SK-N-SH (cell line): ENCODE results near the gene PDS5A. TPM values are rescaled to one million over a fixed set of nuclear protein-coding genes. Genes with fewer than 3 reads are reported as not detected.
"Not testable (repeated sequence)": the region's sequence is repeated elsewhere in the genome, so short reads cannot be mapped to it uniquely, and the experiment has no call there.

Experiments used
- CTCF ChIA-PET: fragments of 300-600, 350-600 bp; formaldehyde crosslinking; extraction: SDS; loops from one replicate; lab custom pipeline; 2021; lab: Yijun Ruan, JAX
- POLR2A ChIA-PET: fragments of 350-600 bp; sonication (Branson Sonifier 250); formaldehyde crosslinking; extraction: SDS; loops from one replicate; lab custom pipeline; 2020; ENCODE audit warnings: antibody characterized with exemption, inconsistent platforms; lab: Yijun Ruan, JAX
- DNase-seq: peaks from one replicate; pipeline ENCODE4 v3.0.0; 2012
- H2AFZ ChIP-seq: fragments of 200-600 bp; sonication (generic); 2 replicates; pipeline ENCODE4 v1.8.1; 2016; ENCODE audit warnings: antibody characterized with exemption, mild to moderate bottlenecking, low read depth
- H3F3A ChIP-seq: fragments of 200-600 bp; sonication (generic); replicated peaks from 2 replicates; pipeline ENCODE3; 2016; ENCODE audit warnings: antibody characterized with exemption, mild to moderate bottlenecking; ENCODE audit not compliant: insufficient read depth
- H3K27ac ChIP-seq, 2 experiments: fragments of 200-500 bp in 1 of 2; fragments of 200-600 bp in 1 of 2; sonication (Bioruptor generic) in 1 of 2; sonication (generic), shearing (Covaris generic) in 1 of 2; 2 replicates each; pipeline versions ENCODE4 v1.5.1 to v1.6.1; 2014 to 2016; ENCODE audit warnings: low read depth in 2 of 2, inconsistent platforms in 1 of 2, low read length in 1 of 2, mild to moderate bottlenecking in 1 of 2, mixed read lengths in 1 of 2
- H3K27me3 ChIP-seq: fragments of 200-600 bp; sonication (generic), shearing (Covaris generic); 2 replicates; pipeline ENCODE4 v1.6.1; 2016; ENCODE audit warnings: mixed run types; ENCODE audit not compliant: insufficient read depth
- H3K36me3 ChIP-seq, 2 experiments: fragments of 200-500 bp in 1 of 2; fragments of 200-600 bp in 1 of 2; sonication (Bioruptor generic) in 1 of 2; sonication (generic) in 1 of 2; replicated peaks in 1 of 2; 2 replicates each; pipeline versions ENCODE3 to v1.5.1; 2014 to 2016; ENCODE audit warnings: low read length in 1 of 2, mild to moderate bottlenecking in 1 of 2; ENCODE audit not compliant: insufficient read depth in 2 of 2, control insufficient read depth in 1 of 2
- H3K4me1 ChIP-seq, 2 experiments: fragments of 200-500 bp in 1 of 2; fragments of 200-600 bp in 1 of 2; sonication (Bioruptor generic) in 1 of 2; sonication (generic), shearing (Covaris generic) in 1 of 2; 2 replicates each; pipeline versions ENCODE4 v1.5.1 to v1.6.1; 2014 to 2016; ENCODE audit warnings: low read depth in 1 of 2, low read length in 1 of 2, mixed run types in 1 of 2; ENCODE audit not compliant: insufficient read depth in 2 of 2, control insufficient read depth in 1 of 2
- H3K4me2 ChIP-seq: fragments of 200-600 bp; sonication (generic), shearing (Covaris generic); 2 replicates; pipeline ENCODE4 v1.6.1; 2017; ENCODE audit warnings: mixed run types
- H3K4me3 ChIP-seq, 2 experiments: fragments of 200-500 bp in 1 of 2; fragments of 200-600 bp in 1 of 2; sonication (Bioruptor generic) in 1 of 2; sonication (generic), shearing (Covaris generic) in 1 of 2; 2 replicates each; pipeline versions ENCODE4 v1.5.1 to v1.8.1; 2014 to 2016; ENCODE audit warnings: low read depth in 2 of 2, inconsistent platforms in 1 of 2, low read length in 1 of 2, mild to moderate bottlenecking in 1 of 2, mixed read lengths in 1 of 2, moderate library complexity in 1 of 2
- H3K79me2 ChIP-seq: fragments of 200-600 bp; sonication (generic); 2 replicates; pipeline ENCODE4 v1.8.1; 2017; ENCODE audit warnings: mild to moderate bottlenecking; ENCODE audit not compliant: insufficient read depth
- H3K9ac ChIP-seq: fragments of 200-600 bp; sonication (generic); 2 replicates; pipeline ENCODE4 v1.6.1; 2017; ENCODE audit warnings: mixed run types
- H3K9me2 ChIP-seq: fragments of 200-600 bp; sonication (generic); 2 replicates; pipeline ENCODE4 v1.6.1; 2017; ENCODE audit warnings: mixed run types
- H3K9me3 ChIP-seq: fragments of 200-600 bp; sonication (generic); 2 replicates; pipeline ENCODE4 v1.6.1; 2017; ENCODE audit warnings: mixed run types, mild to moderate bottlenecking, moderate library complexity
- H4K20me1 ChIP-seq: fragments of 200-600 bp; sonication (generic); 2 replicates; pipeline ENCODE4 v1.6.1; 2017; ENCODE audit warnings: mild to moderate bottlenecking, mixed run types; ENCODE audit not compliant: insufficient read depth
- ELF1 ChIP-seq: IDR thresholded peaks from 2 replicates; pipeline ENCODE4 v1.4.0; 2012
- EP300 ChIP-seq, 2 experiments: IDR thresholded peaks; 2 replicates each; pipeline versions ENCODE4 v1.4.0 to v1.6.1; 2012; ENCODE audit warnings: borderline replicate concordance in 1 of 2, low read depth in 1 of 2, low read length in 1 of 2
- FOSL2 ChIP-seq: IDR thresholded peaks from 2 replicates; pipeline ENCODE4 v1.4.0; 2012; ENCODE audit warnings: low read depth, mild to moderate bottlenecking, moderate library complexity, borderline replicate concordance
- FOXJ3 ChIP-seq: sonication (generic); formaldehyde crosslinking; IDR thresholded peaks from 2 replicates; pipeline ENCODE4 v1.5.1; 2020; ENCODE audit warnings: mild to moderate bottlenecking, missing genetic modification reagents
- MEF2A ChIP-seq: IDR thresholded peaks from 2 replicates; pipeline ENCODE4 v1.4.0; 2012; ENCODE audit warnings: low read depth, borderline replicate concordance
- MXI1 ChIP-seq: IDR thresholded peaks from 2 replicates; pipeline ENCODE4 v1.6.1; 2012; ENCODE audit warnings: mild to moderate bottlenecking, low read depth, low read length, improper control_type of control experiment
- NFIC ChIP-seq: IDR thresholded peaks from 2 replicates; pipeline ENCODE4 v1.4.0; 2012; ENCODE audit warnings: borderline replicate concordance
- NRF1 ChIP-seq: IDR thresholded peaks from 2 replicates; pipeline ENCODE4 v1.6.1; 2012; ENCODE audit warnings: low read depth, mild to moderate bottlenecking, low read length
- RFX5 ChIP-seq: IDR thresholded peaks from 2 replicates; pipeline ENCODE4 v1.6.1; 2012; ENCODE audit warnings: mild to moderate bottlenecking, improper control_type of control experiment, low read length
- SIN3A ChIP-seq: IDR thresholded peaks from 2 replicates; pipeline ENCODE4 v1.6.1; 2012; ENCODE audit warnings: low read depth, mild to moderate bottlenecking, low read length, moderate library complexity, borderline replicate concordance
- SMC3 ChIP-seq: IDR thresholded peaks from 2 replicates; pipeline ENCODE4 v1.6.1; 2012; ENCODE audit warnings: low read depth, low read length, improper control_type of control experiment
- TAF1 ChIP-seq: IDR thresholded peaks from 2 replicates; pipeline ENCODE4 v1.6.1; 2012; ENCODE audit warnings: low read depth, mild to moderate bottlenecking, low read length, moderate library complexity, borderline replicate concordance
- TCF12 ChIP-seq: IDR thresholded peaks from 2 replicates; pipeline ENCODE4 v1.4.0; 2012
- WGBS: methylation state at CpG from one replicate; pipeline ENCODE4 v1.1.6; 2017; ENCODE audit warnings: low lambda C conversion rate; 5-methylcytosine and 5-hydroxymethylcytosine counted together
- polyA plus RNA-seq, 3 experiments: library from polyadenylated mRNA; depleted of rRNA; stranded (reverse); fragments of >200 nt; gene quantifications; 2 replicates each; pipeline ENCODE4 v1.2.3, GENCODE V29; 2012
- TF ChIP-seq, protein P1 (sequence below): IDR thresholded peaks from 2 replicates; pipeline ENCODE4 v1.4.0; 2012; ENCODE audit warnings: low read depth, borderline replicate concordance
- TF ChIP-seq, protein P2 (sequence below): IDR thresholded peaks from 2 replicates; pipeline ENCODE4 v1.4.0; 2012; ENCODE audit warnings: low read depth
- TF ChIP-seq, protein P3 (sequence below): fragments of 150-350 bp; IDR thresholded peaks from 2 replicates; pipeline ENCODE4 v1.6.1; 2017; ENCODE audit warnings: antibody characterized with exemption, low read length, low read depth, borderline replicate concordance
- TF ChIP-seq, protein P4 (sequence below): IDR thresholded peaks from 2 replicates; pipeline ENCODE4; 2012

The PDS5A gene
- polyA plus RNA-seq, 1 of the 3 experiments (the other 2 are of a cell fraction) = 14.1 TPM

DNA sequence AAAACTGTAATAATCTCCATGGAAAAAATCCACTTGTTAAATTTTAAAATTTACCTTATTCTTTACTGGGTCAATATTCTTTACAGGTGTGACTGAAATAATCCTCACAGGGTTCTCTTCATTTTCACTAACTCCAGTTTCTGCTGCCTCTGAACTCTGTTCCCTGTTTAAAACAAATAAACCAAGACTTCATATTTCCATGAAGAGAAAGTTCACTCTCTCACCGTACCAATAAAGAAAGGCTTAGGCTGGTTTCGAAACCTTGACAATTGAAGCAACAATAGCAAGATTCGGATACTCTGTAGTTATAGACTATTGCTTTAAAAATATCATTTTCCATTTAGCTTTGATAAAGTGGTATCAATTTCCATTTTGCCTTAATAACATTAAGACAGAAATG is 135.8 kb downstream of the PDS5A start (continued):
- TF ChIP-seq, protein P1, sequence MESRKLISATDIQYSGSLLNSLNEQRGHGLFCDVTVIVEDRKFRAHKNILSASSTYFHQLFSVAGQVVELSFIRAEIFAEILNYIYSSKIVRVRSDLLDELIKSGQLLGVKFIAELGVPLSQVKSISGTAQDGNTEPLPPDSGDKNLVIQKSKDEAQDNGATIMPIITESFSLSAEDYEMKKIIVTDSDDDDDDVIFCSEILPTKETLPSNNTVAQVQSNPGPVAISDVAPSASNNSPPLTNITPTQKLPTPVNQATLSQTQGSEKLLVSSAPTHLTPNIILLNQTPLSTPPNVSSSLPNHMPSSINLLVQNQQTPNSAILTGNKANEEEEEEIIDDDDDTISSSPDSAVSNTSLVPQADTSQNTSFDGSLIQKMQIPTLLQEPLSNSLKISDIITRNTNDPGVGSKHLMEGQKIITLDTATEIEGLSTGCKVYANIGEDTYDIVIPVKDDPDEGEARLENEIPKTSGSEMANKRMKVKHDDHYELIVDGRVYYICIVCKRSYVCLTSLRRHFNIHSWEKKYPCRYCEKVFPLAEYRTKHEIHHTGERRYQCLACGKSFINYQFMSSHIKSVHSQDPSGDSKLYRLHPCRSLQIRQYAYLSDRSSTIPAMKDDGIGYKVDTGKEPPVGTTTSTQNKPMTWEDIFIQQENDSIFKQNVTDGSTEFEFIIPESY = no peak
- TF ChIP-seq, protein P2, sequence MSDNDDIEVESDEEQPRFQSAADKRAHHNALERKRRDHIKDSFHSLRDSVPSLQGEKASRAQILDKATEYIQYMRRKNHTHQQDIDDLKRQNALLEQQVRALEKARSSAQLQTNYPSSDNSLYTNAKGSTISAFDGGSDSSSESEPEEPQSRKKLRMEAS = no peak

DNA sequence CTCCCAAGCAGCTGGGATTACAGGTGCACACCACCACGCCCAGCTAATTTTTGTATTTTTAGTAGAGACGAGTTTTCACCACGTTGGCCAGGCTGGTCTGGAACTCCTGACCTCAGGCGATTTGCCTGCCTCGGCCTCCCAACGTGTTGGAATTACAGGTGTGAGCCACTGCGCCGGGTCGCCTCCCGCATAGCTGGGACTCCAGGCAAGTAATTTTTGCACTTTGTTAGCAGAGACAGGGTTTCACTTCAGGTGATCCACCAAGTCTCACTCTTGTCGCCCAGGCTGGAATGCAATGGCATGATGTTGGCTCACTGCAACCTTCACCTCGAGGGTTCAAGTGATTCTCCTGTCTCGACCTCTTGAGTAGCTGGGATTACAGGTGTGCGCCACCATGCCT is 137.2 kb downstream of the PDS5A start:
- peaks cover 34 to 77% of the 10 kb centered on the region in 2 experiments for H3K36me3 ChIP-seq
- DNase-seq, CTCF ChIA-PET, H2AFZ ChIP-seq, H3K4me2 ChIP-seq, H3F3A ChIP-seq, H3K4me3 ChIP-seq, POLR2A ChIA-PET, H4K20me1 ChIP-seq, H3K4me1 ChIP-seq, H3K9me2 ChIP-seq, H3K9ac ChIP-seq, H3K27ac ChIP-seq, H3K79me2 ChIP-seq, H3K27me3 ChIP-seq, H3K9me3 ChIP-seq: not testable (repeated sequence)
- WGBS = over 99% methylated on average over 14 of the region's 14 CpGs

DNA sequence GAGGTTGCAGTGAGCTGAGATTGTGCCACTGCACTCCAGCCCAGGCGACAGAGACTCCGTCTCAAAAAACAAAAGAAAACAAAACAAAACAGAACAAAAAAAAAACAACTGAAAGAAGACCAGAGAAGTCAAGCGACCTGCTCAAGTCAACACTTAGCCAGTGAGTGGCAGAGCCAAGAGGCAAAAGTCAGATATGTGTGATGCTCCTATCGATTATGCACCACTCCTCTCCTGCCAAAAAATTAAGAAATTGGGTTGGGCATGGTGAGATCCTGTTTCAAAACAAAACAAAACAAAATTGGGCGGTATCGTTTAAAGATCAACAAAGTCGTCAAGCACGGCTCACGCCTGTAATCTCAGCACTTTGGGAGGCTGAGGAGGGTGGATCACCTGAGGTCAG is 137.7 kb downstream of the PDS5A start:
- Histone ChIP-seq H3K4me3 (no peak overlapping the region), H3K36me3 (peaks cover 33 to 79% of the 10 kb centered on the region in 2 experiments), H3K9me2 (no peaks in the 10 kb centered on the region), H3K4me1 (no peaks in the 10 kb centered on the region), H3K9ac (no peak overlapping the region), H3F3A (peaks cover 4% of the 10 kb centered on the region), H3K9me3 (no peaks in the 10 kb centered on the region), H2AFZ (no peak overlapping the region), H4K20me1 (no peaks in the 10 kb centered on the region), H3K4me2 (no peak overlapping the region), H3K27me3 (no peaks in the 10 kb centered on the region), H3K27ac (no peak overlapping the region)
- POLR2A ChIA-PET = no interaction called here
- CTCF ChIA-PET = interaction anchor here (1.0 kb wide), 1 partner anchor 371 kb away, joined by 3 read pairs; no protein-coding TSS in a partner anchor
- no peak for DNase-seq
- TF ChIP-seq, protein P1 = no peak
- TF ChIP-seq, protein P3, sequence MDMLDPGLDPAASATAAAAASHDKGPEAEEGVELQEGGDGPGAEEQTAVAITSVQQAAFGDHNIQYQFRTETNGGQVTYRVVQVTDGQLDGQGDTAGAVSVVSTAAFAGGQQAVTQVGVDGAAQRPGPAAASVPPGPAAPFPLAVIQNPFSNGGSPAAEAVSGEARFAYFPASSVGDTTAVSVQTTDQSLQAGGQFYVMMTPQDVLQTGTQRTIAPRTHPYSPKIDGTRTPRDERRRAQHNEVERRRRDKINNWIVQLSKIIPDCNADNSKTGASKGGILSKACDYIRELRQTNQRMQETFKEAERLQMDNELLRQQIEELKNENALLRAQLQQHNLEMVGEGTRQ = no peak
- no peak for TF ChIP-seq NRF1
- no peak for TF ChIP-seq TCF12
- no peak for TF ChIP-seq FOSL2
- TF ChIP-seq TAF1 = no peak
- TF ChIP-seq FOXJ3 (CRISPR knock-in tag) = no peak
- no peak for TF ChIP-seq NFIC
- TF ChIP-seq RFX5 = no peak
- TF ChIP-seq SIN3A = no peak
- TF ChIP-seq ELF1 = no peak
- TF ChIP-seq, protein P4, sequence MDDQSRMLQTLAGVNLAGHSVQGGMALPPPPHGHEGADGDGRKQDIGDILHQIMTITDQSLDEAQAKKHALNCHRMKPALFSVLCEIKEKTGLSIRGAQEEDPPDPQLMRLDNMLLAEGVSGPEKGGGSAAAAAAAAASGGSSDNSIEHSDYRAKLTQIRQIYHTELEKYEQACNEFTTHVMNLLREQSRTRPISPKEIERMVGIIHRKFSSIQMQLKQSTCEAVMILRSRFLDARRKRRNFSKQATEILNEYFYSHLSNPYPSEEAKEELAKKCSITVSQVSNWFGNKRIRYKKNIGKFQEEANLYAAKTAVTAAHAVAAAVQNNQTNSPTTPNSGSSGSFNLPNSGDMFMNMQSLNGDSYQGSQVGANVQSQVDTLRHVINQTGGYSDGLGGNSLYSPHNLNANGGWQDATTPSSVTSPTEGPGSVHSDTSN = no peak
- TF ChIP-seq, protein P2 = no peak
- TF ChIP-seq EP300 (IDR thresholded peaks at IDR 0.05; ENCODE audit: borderline replicate concordance in 1 of 2, low read depth in 1 of 2, low read length in 1 of 2) = no peak
- TF ChIP-seq MEF2A = no peak
- TF ChIP-seq MXI1 = no peak
- no peak for TF ChIP-seq SMC3
- TF ChIP-seq, all 33 proteins: peak for 0
- no peaks in the 10 kb centered on the region for H3K79me2 ChIP-seq
- 98% methylated on average over 9 of the region's 9 CpGs for WGBS
